ENCODE data around the gene SSR4.

DNA sequence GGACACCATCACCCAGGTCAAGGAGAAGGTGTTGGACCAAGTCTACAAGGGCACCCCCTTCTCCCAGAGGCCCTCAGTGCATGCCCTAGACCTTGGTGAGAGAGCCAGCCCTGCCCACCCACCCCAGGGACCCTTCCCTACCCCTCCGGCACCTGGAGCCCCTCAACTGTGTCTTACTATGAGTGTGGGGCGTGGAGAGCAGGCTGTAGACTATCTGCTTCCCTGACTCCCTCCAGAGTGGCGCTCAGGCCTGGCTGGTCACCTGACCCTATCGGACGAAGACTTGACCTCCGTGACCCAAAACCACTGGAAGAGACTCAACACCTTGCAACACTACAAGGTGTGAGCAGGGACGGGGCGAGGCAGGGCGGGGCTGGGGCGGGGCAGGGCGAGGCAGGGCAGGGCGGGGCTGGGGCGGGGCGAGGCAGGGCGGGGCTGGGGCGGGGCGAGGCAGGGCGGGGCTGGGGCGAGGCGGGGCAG lies 18.3 kb upstream of the SSR4 start:
- TF ChIP-seq, protein P1, sequence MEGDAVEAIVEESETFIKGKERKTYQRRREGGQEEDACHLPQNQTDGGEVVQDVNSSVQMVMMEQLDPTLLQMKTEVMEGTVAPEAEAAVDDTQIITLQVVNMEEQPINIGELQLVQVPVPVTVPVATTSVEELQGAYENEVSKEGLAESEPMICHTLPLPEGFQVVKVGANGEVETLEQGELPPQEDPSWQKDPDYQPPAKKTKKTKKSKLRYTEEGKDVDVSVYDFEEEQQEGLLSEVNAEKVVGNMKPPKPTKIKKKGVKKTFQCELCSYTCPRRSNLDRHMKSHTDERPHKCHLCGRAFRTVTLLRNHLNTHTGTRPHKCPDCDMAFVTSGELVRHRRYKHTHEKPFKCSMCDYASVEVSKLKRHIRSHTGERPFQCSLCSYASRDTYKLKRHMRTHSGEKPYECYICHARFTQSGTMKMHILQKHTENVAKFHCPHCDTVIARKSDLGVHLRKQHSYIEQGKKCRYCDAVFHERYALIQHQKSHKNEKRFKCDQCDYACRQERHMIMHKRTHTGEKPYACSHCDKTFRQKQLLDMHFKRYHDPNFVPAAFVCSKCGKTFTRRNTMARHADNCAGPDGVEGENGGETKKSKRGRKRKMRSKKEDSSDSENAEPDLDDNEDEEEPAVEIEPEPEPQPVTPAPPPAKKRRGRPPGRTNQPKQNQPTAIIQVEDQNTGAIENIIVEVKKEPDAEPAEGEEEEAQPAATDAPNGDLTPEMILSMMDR (IDR thresholded peaks at IDR 0.05; ENCODE audit: low read depth, low read length), result no peak
- no peak for TF ChIP-seq POLR2A (IDR thresholded peaks at IDR 0.05; ENCODE audit: extremely low read depth, insufficient read length)
- TF ChIP-seq, protein P2, sequence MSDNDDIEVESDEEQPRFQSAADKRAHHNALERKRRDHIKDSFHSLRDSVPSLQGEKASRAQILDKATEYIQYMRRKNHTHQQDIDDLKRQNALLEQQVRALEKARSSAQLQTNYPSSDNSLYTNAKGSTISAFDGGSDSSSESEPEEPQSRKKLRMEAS (IDR thresholded peaks at IDR 0.05; ENCODE audit: low read depth, low read length), result no peak
